Measurements from ENCODE around the gene MACROD2.

MACROD2 gene

DNA sequence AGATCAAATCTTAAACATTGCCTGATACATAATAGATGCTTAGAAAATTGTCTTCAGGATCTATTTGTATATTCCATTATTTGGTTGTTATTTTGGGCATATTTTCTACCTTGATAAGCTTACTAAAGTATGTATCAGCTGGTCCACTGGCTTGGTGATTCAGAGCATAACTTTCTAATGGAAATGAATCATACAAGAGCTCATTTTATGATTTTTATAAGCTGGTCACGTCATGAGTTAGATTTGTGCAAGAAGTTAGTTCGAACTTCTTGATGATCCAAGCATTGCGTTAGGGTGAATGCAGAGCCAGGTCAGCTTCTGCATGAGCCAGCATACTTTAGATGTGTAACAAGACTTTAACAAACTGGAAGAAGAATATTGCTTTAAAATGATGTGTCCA lies 486.5 kb downstream of the MACROD2 start:
- H3K4me3 ChIP-seq (ENCODE audit: low read length), result no peak overlapping the region
- no peak for DNase-seq (ENCODE audit: low read depth, low spot score)

DNA sequence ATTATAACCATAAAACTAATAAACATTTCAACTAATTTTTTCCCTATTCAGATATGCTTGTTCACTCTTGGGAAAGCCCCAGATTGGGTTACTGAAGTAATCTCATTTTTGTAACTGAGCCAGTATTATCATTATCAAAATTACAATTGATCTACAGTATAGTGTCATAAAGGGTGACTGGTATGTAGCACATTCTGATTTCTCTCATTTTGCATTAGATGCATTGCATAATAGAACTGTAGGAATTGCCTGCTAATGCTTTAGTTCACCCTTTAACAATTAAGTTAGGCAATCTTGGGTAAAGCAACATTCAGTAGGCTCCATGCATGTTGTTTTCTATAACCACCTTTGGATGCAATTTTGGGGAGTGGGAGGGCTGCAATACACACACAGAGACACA lies 492.9 kb downstream of the MACROD2 start:
- H3K4me3 ChIP-seq (ENCODE audit: low read length), result no peak overlapping the region
- no peak for DNase-seq (ENCODE audit: low read depth, low spot score)

DNA sequence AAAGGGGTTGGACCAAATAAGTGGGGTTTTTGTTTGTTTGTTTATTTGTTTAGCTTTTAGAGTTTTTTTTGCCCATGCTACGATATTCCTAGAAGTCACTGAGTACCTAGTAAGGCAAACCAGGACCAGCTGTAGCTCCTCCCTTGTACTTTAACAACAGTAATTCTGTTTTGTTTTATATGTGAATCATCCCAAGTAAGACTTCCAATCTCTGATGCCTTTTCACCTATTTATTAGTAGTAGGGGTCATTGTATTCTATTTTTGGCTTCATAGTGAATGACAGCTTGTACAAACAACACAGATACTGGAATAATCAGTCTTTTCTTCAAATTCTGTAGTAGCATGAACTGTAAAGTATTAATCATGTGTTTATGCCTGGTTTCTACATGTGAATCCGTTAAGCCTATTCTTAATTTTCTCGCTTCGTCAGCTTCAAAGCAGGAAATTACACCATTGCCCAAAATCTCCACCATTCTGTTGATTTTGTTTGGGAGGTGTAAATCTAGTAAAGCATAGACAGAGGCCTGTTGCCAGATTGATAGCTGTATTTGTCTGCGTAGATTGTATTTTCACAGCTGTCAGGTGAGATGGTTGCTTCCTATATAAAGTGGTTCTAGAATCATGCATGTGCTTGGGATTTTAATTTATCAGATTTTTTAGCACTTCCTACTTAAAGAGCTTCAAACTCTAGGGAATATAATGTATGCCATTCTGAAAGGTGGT lies 493.6 kb downstream of the MACROD2 start:
- DNase-seq (ENCODE audit: low read depth, low spot score), result no peak
- no peak overlapping the region for H3K4me3 ChIP-seq (ENCODE audit: low read length)

DNA sequence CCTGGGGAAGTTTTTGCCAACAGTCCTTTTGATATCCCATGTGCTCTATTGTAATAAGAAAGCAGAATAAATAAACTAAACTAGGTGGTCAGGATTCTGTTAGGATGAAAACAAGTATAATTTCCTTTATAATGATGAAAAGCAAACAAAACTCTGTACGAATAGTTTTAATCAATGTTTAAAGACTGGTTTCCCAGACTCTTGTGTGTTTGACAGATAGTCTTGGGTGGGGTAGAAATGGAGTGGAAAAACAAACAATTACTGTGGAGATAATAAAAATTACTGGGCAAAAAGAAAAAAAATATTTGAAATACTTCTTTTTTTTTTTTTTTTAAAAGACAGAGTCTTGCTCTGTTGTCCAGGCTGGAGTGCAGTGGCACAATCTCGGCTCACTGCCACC lies 494.2 kb downstream of the MACROD2 start:
- DNase-seq (ENCODE audit: low read depth, low spot score), result no peak

DNA sequence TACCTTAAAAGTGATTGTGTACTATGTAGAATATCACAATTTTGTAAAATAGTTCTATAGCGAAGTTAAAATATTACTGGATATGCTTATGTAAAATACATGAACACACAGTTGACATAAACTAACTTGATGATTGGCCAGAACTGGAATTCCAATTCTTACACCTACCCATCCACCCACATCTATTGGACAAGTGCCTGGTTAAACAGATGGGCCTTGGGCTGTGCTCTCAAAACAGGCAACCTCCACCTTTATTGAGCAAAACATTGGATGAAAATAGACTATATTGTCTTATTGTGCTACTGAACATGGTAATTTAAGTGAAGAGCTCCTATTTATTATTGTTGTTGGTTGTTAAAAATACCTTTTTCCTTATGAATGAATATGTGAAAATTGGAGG lies 496.1 kb downstream of the MACROD2 start:
- DNase-seq (ENCODE audit: low read depth, low spot score), result no peak
- no peak overlapping the region for H3K4me3 ChIP-seq (ENCODE audit: low read length)

More for the DNA sequence above, 494.2 kb downstream of the MACROD2 start:
- H3K4me3 ChIP-seq (ENCODE audit: low read length), result no peak overlapping the region

DNA sequence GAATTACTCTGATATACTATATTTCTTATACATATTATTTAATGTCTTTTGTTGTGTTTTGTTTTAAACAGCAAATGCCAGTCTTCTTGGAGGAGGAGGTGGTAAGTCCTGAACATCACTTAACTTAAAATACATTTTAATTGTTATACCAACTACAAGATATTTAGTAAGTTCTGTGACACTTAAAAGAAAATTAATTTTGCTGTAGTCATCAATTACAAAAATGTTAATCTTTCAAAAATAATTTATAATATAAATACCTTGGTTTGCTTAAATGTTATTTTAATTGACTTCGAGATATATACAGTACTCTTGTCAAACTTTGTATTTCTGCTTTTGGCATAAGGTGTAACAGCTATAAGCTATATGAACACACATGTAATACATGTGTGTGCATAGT lies 498.1 kb downstream of the MACROD2 start:
- DNase-seq (ENCODE audit: low read depth, low spot score), result no peak
- no peak overlapping the region for H3K4me3 ChIP-seq (ENCODE audit: low read length)

DNA sequence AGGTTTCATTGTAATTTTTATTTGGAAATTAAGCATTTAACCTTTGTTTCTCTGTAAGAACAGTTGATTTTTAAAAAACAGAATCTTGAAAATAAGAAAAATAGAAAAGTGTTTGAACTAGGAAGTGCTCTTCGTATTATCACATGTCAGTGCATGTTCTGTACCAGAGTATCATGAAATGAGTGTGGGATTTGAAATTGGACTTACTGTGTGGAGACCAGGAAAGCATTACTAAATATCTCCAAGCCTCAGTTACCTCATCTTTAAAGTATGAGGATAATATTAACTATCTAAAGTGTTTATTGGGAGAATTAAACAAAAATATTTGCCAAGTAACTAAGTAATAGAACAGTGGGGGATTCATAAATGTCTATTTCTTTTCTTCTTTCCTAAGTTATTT lies 499.0 kb downstream of the MACROD2 start:
- H3K4me3 ChIP-seq (ENCODE audit: low read length), result no peak overlapping the region
- DNase-seq (ENCODE audit: low read depth, low spot score), result no peak

DNA sequence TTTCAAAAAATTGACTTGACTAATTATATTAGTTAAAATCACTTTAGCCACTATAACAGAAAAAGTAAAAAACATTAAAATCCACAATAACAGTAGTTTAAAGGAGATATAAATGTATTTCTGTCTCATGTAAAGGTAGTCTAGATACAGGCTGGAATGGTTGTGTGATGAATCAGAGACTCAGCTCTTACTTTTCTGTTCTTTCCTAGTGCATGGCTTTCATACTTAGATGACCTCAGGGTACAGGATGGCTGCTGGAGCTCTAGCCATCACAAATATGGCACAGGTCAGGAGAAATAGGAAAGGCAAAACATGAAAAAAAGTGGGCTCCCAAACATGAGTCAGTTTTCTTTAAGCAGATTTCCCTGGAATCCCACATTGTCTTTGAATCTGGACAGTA lies 499.8 kb downstream of the MACROD2 start:
- no peak for DNase-seq (ENCODE audit: low read depth, low spot score)
- no peak overlapping the region for H3K4me3 ChIP-seq (ENCODE audit: low read length)

DNA sequence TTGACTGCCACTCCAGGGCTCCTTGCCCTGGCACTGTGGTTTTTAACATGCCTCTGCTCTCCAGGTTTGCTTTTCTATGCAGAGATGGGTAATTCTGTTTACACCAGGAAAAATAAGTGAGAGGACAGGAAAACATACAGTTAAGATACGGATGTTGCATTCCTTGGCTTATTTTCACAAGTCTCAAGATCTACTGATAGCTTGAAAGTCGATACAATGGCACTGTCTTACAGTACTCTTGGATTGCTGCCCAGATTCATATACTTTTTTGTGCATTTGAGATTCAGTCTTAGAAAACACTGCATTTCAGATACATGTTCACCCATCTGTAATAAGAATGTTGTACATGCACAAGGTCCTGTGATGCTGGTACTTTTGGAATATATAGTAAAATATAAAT lies 501.7 kb downstream of the MACROD2 start:
- H3K4me3 ChIP-seq (ENCODE audit: low read length), result no peak overlapping the region
- no peak for DNase-seq (ENCODE audit: low read depth, low spot score)

DNA sequence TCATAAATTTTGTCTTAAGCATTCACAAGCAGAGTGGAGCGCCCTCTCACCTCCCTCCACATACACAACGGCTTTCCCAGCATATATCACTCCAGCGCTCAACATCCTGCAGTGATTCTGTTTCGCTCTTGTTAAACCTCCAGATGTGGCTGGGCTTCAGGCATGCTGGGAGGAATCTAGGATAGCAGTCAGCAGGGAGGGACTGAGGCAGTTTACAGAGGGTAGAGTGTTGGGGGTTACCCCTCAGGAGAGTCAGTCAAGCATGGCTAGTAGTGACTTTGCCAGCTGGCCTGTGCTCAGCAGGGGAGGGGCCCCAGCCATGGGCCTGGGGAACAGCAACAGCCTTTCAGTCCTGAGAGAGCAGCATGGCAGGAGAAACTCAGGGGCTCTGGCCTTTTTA lies 503.5 kb downstream of the MACROD2 start:
- H3K4me3 ChIP-seq (ENCODE audit: low read length), result no peak overlapping the region
- no peak for DNase-seq (ENCODE audit: low read depth, low spot score)

DNA sequence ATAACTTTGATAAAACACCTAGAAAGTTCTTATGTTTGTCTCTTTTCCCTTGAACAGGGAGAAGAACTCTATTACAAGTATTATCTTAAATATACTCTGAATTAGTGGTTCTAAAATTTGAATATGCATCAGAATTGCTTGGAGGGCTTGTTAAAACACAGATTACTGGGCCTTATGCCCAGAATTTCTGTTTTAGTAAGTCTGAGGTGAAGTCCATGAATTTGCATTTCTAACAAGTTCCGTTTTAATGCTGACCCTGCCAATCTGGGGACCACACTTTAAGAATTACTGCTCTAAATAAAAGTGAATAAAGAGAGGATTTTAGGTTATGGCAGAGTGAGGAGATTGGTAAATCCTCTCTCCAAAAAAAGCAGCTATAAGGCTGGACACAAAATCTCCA lies 510.2 kb downstream of the MACROD2 start:
- no peak for DNase-seq (ENCODE audit: low read depth, low spot score)
- no peak overlapping the region for H3K4me3 ChIP-seq (ENCODE audit: low read length)

DNA sequence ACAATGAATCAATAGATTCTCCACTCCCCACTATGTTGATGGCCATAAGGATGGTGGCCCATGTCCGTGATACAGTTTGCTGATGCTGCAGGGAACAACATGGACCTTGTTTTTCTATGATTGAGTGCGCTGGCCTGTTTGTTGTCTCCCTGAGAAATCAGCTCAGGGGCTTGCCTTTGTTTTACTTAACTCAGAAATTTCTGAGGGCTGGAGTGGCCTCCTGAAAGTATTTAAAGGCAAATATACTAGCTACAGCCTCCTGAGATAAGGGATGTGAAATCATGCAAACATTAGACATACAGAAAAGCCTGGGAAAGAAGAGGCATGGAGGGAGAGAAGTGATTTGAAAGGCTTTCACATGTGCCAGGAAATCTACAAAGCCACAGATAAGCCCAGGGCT lies 512.4 kb downstream of the MACROD2 start:
- H3K4me3 ChIP-seq (ENCODE audit: low read length), result no peak overlapping the region
- no peak for DNase-seq (ENCODE audit: low read depth, low spot score)

DNA sequence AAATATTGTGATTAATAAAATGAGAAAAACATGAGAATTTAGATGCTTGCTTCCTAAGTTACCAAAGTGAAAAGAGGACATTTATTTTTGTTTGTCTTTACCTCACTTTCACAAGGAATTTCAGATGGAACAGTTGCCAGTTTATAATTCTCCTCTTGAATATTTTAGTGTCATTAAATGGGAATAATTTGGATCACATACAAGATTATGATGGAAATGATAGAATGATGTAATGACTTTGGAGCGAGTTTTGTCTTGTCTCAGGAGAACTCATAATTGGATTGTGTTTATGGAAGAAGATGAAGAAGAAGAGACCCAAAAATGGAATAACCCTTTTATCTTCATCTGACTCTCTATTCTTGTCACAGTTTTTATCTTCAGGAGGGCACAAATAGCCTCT lies 515.0 kb downstream of the MACROD2 start:
- no peak for DNase-seq (ENCODE audit: low read depth, low spot score)
- H3K4me3 ChIP-seq (ENCODE audit: low read length), result no peak overlapping the region

DNA sequence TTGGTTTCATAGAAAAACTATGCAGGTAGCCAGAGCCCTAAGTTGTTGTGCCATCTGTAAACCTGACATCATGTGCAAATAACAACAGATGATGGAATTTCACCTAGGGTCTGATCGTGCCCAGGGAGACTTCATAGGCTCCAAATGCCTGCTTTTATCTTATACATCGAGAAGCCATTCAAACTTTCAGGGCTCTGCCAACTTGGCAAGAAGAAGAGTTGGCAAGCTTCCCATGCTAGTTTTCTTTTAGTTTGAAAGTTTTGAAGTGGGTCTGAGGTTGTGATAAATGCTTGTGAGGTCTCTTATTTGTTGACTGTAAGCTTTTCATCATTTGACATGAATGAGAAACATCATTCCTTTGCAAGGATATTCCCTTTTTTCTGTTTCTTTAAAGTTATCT lies 517.5 kb downstream of the MACROD2 start:
- DNase-seq (ENCODE audit: low read depth, low spot score), result no peak
- H3K4me3 ChIP-seq (ENCODE audit: low read length), result no peak overlapping the region

DNA sequence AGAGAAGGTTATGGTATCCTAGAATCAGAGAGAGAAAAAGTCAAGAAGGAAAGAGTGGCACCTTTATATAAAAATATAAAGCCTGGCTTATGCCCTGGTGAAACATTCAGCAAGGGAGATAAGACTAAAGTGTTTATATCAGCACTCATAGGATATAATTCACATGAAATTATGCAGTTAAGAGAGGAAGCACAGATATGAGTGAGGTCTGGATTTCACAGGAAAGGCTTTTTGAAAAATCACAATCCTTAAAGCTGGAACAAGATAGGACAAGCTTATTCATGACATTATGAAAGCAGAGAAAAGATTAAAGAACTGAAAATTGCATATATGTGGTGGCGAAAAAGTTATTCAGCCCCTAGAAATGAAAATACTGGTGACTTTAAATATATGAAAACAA lies 523.3 kb downstream of the MACROD2 start:
- no peak overlapping the region for H3K4me3 ChIP-seq (ENCODE audit: low read length)
- DNase-seq (ENCODE audit: low read depth, low spot score), result no peak

DNA sequence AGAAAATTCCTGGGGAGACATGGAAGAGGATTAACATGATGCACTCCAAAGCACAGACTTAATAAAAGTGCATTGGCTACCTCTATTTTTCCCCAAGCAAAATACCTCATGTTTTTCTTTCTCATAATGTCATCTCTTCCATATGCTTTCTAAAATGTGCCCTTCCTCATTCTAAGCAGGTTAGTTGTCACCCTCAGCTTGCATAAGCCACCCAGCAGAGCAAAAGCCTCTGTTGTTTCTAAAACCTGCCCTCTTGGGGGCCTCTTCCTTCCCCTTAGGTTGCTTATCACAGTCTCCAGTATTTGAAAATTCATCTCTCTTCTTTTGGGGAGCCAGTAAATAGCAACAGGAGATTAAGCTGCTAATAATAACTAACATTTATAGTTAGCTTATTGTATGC lies 525.7 kb downstream of the MACROD2 start:
- DNase-seq (ENCODE audit: low read depth, low spot score), result no peak

DNA sequence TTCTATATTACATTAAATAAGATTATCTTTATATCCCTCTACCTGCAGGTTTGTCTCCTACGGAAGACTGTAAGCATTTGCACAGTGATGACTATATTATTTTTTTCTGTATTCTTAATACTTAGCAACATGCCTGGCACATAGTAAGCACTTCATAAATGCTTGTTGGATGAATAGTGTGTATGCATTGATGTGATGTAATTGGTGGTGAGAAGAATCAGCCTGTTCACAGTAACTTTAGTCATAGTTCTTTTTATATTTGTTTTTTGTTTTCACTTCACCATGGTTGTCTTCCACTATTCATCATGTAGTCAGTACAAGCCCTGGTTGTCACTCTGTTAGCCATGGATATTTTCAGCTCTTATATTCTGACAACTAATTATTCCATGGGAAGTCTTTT lies 526.1 kb downstream of the MACROD2 start:
- no peak for DNase-seq (ENCODE audit: low read depth, low spot score)
- no peak overlapping the region for H3K4me3 ChIP-seq (ENCODE audit: low read length)

More for the DNA sequence above, 525.7 kb downstream of the MACROD2 start:
- H3K4me3 ChIP-seq (ENCODE audit: low read length), result no peak overlapping the region

DNA sequence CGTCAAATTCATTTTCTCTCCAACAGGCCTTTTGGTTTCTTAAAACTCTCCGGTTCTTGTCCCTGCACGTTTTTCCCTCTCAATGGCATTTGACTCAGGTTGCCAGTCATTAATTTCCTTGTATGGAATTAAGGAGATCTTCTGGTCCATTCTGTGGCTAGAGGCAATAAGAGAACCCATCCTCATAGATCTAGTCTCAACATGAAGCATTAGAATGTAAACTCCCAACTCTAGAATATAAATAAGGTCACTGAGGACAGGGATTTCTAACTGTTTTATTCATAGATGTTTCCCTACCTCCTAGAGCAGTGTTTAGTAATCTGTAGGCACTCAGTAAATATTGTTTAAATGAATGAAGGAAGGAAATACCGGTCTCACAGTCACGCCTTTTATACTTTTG lies 527.3 kb downstream of the MACROD2 start:
- H3K4me3 ChIP-seq (ENCODE audit: low read length), result no peak overlapping the region
- DNase-seq (ENCODE audit: low read depth, low spot score), result no peak

DNA sequence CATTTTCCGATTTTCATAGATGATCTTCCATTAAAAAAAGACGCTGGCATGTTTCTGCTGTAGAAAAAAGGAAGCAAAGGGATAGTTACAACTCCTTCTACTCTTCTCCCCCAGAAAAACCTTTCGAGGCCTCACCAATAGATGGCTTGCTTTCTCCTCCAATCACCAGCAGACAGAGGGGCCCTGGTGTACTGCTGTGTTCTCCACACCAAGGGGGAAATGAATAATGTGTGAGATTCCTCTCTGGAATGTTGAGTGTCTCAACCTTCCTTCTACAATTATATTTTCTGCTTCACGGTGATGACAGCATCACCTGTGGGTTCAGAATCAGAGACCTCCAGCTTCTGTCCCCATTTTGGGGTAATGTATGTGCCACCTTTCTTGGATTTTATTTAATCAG lies 527.8 kb downstream of the MACROD2 start:
- DNase-seq (ENCODE audit: low read depth, low spot score), result no peak
- no peak overlapping the region for H3K4me3 ChIP-seq (ENCODE audit: low read length)

DNA sequence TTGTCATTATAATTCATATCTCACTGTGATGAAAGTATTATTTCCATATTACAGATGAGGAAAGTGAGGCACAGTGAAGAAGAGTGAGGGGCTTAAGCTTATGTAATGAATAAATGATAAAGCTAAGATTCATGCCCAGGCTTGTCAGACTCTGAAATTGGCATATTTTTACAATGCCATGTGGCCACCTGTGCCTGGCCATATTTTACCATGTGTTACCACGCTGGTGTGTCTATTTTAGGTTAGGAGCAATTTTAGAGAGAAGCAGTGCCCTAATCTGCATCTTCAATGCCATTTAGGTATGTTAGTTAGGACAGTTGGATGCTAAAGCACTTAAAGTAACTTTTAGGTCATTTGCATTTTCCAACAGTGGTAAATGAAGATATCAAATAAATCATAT lies 530.1 kb downstream of the MACROD2 start:
- DNase-seq (ENCODE audit: low read depth, low spot score), result no peak
- no peak overlapping the region for H3K4me3 ChIP-seq (ENCODE audit: low read length)

DNA sequence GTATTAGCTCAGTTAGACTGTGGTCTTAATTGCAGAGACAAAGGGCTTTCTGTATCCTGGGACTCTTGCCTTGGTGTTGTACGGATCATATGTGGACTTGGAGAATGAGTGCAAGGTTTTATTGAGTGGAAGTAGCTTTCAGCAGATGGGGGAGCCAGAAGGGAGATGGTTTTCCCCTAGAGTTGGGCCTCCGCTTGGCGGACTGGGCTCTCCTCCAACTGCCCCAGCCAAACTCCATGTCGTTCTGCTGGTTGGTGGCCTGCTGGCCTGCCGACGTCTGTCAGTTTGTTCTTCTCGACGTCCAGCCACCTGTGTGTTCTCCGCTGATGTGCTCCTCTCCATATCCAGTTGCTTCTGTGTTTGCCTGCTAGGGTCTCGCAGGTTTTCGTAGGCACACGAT lies 531.6 kb downstream of the MACROD2 start:
- H3K4me3 ChIP-seq (ENCODE audit: low read length), result no peak overlapping the region
- DNase-seq (ENCODE audit: low read depth, low spot score), result no peak

DNA sequence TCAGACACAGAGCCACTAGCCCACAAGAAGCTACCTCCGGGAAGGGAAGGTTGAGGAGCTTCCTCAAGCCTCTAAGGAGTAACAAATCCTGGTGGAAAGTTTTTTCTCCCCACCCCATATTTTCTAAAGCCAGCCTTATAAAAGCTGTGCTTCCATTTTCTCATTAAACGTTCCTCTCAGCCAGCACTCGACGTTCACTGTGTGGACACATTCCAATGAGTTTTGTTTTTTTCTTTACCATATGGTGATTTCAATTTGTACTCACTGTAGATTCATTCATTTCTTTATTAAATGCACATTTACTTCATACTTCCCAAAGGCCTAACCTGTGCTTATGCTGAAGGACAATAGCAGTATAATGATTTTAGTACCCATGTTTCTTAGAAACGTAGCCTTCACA lies 536.5 kb downstream of the MACROD2 start:
- DNase-seq (ENCODE audit: low read depth, low spot score), result no peak
- H3K4me3 ChIP-seq (ENCODE audit: low read length), result no peak overlapping the region

All from Jurkat, Clone E6-1 (cell line).